Activated CD8-positive, alpha-beta memory T cell treated with anti-CD3 and anti-CD28 coated beads, Interleukin-2, amount 50 U/mL, for 24 hours (primary cell): Measurements from ENCODE around the gene MCAT.

Source experiments
- DNase-seq: peaks from one replicate; pipeline ENCODE4 v3.0.0-alpha.2; 2020; ENCODE audit errors: extremely low read depth

MCAT gene

DNA sequence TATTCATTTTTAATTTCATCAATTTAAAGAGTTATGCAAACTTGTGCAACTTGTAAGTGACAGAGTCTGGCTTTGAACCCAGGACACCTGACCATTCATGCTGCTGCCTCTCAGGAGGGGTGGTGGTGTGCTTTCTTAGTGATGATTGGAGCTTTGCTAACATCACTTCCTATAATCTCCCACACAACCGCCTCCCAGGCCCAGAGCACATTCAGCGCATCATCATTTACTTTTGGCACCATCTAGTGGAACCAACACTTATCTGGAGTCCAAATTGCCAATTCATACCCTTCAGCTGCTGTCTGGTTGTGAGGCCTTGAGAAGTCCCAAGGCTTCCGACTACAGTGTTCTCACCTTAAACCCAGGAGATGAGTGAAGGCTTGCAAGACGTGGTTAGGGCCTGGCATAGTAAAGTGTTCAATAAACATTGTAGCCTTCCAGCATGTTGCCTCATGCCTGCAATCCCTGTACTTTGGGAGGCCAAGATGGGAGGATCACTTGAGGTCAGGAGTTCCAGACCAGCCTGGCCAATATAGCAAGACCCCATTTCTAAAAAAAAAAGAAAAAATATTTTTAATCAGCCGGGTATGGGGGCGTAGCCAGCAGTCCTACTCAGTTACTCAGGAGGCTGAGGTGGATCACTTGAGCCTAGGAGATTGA lies 52.9 kb downstream of the MCAT start:
- DNase-seq = no peak

- peak; percentile 68 for DNase-seq
Measured at GRCh38 chr22:43088984-43089717, 54.0 kb downstream of the MCAT start, which contains the start of gene TTLL1. Gene TTLL1 (minus strand): TSS chr22:43089391. CDS start chr22:43075586, 13,805 bp downstream.

GRCh38 chr22:43088627-43088983 lies 54.6 kb downstream of the MCAT start:
- no peak for DNase-seq

- no peak for DNase-seq
Measured at GRCh38 chr22:43085658-43086606, 57.3 kb downstream of the MCAT start.
